ENCODE results near the gene SHBG. TPM values are rescaled to one million over a fixed set of nuclear protein-coding genes. Genes with fewer than 3 reads are reported as not detected.
A peak's percentile ranks its signal among the peaks of the same experiment; 100 is the strongest.

SHBG gene
- total RNA-seq, 4 donors from 2014 or later = 0.83 TPM; not detected in 3

- Histone ChIP-seq H3K4me1 (peaks cover 26 to 30% of the 10 kb centered on the region in 2 donors), H3K36me3 (no peaks in the 10 kb centered on the region), H3K4me3 (replicated peaks in 1 of 3) (peak overlapping the region; percentile 16 to 85 (median 78)), H3K27ac (peak overlapping the region; percentile 53 to 82 (median 66)), H3K27me3 (no peaks in the 10 kb centered on the region), H3K9me3 (no peaks in the 10 kb centered on the region)
- WGBS, 2 donors = 5 to 9% methylated on average over 19 to 20 of the region's 20 CpGs
- no peak for DNase-seq
- intact Hi-C loops (cut with DNase I) = no loop called here
- TF ChIP-seq POLR2A (IDR thresholded peaks at IDR 0.05) (no peak), CTCF (IDR thresholded peaks at IDR 0.05) (no peak)
Observed at GRCh38 chr17:7613769-7614424, 16.0 kb upstream of the SHBG start.

- peak; percentile 100 for DNase-seq
- intact Hi-C loops (cut with DNase I) = no loop called here
- Histone ChIP-seq H3K4me1 (peaks cover 26 to 30% of the 10 kb centered on the region in 2 donors), H3K27me3 (no peaks in the 10 kb centered on the region), H3K4me3 (replicated peaks in 1 of 3) (peak within 1 kb of the TSS; percentile 16 to 85 (median 78)), H3K36me3 (no peaks in the 10 kb centered on the region), H3K9me3 (no peaks in the 10 kb centered on the region), H3K27ac (peak within 1 kb of the TSS; percentile 80 to 89 (median 80))
- TF ChIP-seq CTCF (IDR thresholded peaks at IDR 0.05) = peak; percentile 20 to 67 (median 48)
- TF ChIP-seq POLR2A (IDR thresholded peaks at IDR 0.05) = peak in 1 of 2 donors; percentile 90
- 0 to 1% methylated on average over 20 to 55 of the region's 93 CpGs for WGBS, 2 donors
Observed at GRCh38 chr17:7614425-7615264, 15.3 kb upstream of the SHBG start, which contains the start of gene FXR2. Gene FXR2 (minus strand): TSS chr17:7614897. CDS start chr17:7614532, 365 bp downstream.

GRCh38 chr17:7615265-7615747 lies 14.6 kb upstream of the SHBG start:
- peak overlapping the region in 1 of 3 donors; percentile 21 for H3K4me3 ChIP-seq (replicated peaks in 1 of 3)
- no peaks in the 10 kb centered on the region for H3K27me3 ChIP-seq
- intact Hi-C loops (cut with DNase I) = no loop called here
- peak overlapping the region; percentile 80 to 89 (median 80) for H3K27ac ChIP-seq
- WGBS, 2 donors = 5 to 6% methylated on average over 28 of the region's 28 CpGs
- H3K36me3 ChIP-seq = no peaks in the 10 kb centered on the region
- DNase-seq = no peak
- TF ChIP-seq POLR2A (IDR thresholded peaks at IDR 0.05) (no peak), CTCF (IDR thresholded peaks at IDR 0.05) (no peak)
- no peaks in the 10 kb centered on the region for H3K9me3 ChIP-seq
- H3K4me1 ChIP-seq = peaks cover 26 to 30% of the 10 kb centered on the region in 2 donors

- TF ChIP-seq CTCF (IDR thresholded peaks at IDR 0.05) (no peak), POLR2A (IDR thresholded peaks at IDR 0.05) (no peak)
- Histone ChIP-seq H3K4me3 (replicated peaks in 1 of 3) (no peak overlapping the region), H3K36me3 (no peaks in the 10 kb centered on the region), H3K27ac (no peak overlapping the region), H3K27me3 (no peaks in the 10 kb centered on the region), H3K9me3 (no peaks in the 10 kb centered on the region), H3K4me1 (peaks cover 3 to 6% of the 10 kb centered on the region in 2 donors)
- intact Hi-C loops (cut with DNase I) = no loop called here
- DNase-seq = no peak
- WGBS, 2 donors = 70 to 72% methylated on average over 5 of the region's 5 CpGs
Observed at GRCh38 chr17:7618608-7619007, 11.3 kb upstream of the SHBG start.

Measured in thyroid gland (tissue), 4 donors.